HFF-Myc (cell line): ENCODE measurements around the gene MRPS22.
A peak's percentile ranks its signal among the peaks of the same experiment; 100 is the strongest.

Source experiments
- DNase-seq: peaks from one replicate; pipeline ENCODE4 v3.0.0-alpha.2; 2011; ENCODE audit warnings: low read depth; ENCODE audit errors: extremely low read depth
- H3K4me3 ChIP-seq: replicated peaks from 2 replicates; pipeline ENCODE4 v1.5.1; 2011; ENCODE audit warnings: low read depth, mild to moderate bottlenecking, control low read depth, low read length
- TF ChIP-seq, protein P1 (sequence below): IDR thresholded peaks from 2 replicates; pipeline ENCODE4 v1.5.1; 2012; ENCODE audit warnings: mild to moderate bottlenecking, low read depth, low read length, control low read depth; ENCODE audit errors: missing control alignments

MRPS22 gene

DNA sequence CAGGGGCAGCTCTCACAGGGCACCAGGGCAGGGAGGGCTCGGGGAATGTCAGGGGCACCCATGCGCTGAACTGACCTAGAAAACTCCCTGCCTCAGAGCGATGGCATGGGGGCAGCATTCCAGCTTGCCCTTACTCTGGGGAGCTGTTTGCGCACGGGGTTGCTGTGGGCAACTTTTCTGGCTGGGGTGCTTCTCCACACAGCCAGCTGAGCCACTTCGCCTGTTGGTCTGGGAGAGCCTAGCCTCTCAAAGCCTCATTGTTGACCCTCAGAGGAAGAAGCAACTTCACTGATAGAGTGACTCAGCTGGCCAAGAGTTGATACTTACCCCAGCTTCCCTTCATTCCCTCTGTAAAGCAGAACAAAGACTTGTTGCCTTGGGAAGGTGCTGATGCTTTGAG lies 42.6 kb upstream of the MRPS22 start:
- no peak overlapping the region for H3K4me3 ChIP-seq
- DNase-seq, result no peak
- TF ChIP-seq, protein P1, sequence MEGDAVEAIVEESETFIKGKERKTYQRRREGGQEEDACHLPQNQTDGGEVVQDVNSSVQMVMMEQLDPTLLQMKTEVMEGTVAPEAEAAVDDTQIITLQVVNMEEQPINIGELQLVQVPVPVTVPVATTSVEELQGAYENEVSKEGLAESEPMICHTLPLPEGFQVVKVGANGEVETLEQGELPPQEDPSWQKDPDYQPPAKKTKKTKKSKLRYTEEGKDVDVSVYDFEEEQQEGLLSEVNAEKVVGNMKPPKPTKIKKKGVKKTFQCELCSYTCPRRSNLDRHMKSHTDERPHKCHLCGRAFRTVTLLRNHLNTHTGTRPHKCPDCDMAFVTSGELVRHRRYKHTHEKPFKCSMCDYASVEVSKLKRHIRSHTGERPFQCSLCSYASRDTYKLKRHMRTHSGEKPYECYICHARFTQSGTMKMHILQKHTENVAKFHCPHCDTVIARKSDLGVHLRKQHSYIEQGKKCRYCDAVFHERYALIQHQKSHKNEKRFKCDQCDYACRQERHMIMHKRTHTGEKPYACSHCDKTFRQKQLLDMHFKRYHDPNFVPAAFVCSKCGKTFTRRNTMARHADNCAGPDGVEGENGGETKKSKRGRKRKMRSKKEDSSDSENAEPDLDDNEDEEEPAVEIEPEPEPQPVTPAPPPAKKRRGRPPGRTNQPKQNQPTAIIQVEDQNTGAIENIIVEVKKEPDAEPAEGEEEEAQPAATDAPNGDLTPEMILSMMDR, result no peak

DNA sequence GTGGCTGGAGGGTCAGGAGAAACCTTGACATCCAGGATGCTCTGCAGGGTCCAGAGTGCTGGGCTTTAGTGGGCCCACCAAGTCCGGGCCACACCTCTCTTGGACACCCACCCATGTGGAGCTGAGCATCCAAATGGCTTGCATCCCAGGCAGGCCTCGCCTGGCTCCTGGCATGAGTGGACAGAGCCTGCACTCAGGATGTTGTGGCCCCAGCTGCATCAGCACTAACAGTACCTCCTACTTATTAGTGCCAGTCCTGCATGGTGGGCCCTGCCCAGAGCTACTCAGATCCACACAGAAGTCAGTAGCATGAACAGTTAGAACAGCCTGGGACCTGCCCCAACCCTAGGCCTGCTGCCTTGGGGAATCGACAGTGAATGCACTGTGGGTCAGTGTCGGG lies 42.2 kb upstream of the MRPS22 start:
- no peak for DNase-seq
- no peak overlapping the region for H3K4me3 ChIP-seq
- TF ChIP-seq, protein P1, result no peak

DNA sequence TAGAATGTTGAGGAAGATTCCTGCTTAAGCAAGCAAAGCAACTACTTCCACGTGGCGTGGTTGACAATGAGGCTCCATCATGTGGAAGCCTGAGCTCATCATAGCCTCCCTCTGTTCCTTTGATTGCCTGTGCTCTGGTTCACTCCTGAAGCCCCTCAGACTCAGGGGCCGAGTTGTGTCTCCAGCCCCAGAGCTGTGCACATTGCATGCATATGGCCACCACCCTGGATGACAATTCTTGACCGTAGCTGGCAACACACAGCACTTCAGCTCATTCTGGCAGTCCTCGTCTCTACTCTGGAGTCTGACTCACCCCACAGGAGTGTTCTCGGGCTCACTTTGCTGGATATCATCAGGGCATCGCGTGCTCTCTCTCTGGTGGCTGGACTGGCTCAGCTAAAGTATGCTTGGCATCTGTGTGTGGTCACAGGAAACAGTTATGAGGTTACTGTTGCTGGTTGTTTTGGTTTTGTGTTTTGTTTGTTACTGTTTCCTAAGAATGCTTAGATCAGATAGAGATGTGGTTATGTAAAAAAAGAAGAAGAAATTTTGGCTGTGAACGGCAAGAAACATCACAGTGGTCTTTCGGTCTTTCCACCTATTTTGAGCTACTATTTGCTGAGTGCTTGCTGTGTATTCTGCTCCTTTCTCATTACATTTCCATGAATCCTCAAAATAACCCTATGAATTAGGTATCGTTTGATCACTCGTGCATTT lies 41.6 kb upstream of the MRPS22 start:
- TF ChIP-seq, protein P1, result no peak
- H3K4me3 ChIP-seq, result no peak overlapping the region
- peak; percentile 100 for DNase-seq

DNA sequence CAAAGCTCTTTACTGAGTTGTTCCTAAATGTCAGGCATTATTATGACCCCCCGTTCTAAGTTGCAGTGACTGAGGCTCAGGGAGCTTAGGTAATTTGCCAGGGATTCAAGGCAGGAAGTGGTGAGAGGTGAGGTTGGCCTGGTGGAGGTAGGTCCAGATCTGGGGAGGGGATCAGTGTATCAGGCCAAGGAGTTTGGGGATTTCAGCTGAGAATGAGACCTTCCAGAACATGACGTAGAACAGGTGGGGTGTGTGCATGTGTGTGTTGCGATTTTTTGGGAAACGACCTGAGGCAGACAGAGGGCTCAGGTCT lies 41.1 kb upstream of the MRPS22 start:
- no peak overlapping the region for H3K4me3 ChIP-seq
- TF ChIP-seq, protein P1, result no peak
- no peak for DNase-seq

DNA sequence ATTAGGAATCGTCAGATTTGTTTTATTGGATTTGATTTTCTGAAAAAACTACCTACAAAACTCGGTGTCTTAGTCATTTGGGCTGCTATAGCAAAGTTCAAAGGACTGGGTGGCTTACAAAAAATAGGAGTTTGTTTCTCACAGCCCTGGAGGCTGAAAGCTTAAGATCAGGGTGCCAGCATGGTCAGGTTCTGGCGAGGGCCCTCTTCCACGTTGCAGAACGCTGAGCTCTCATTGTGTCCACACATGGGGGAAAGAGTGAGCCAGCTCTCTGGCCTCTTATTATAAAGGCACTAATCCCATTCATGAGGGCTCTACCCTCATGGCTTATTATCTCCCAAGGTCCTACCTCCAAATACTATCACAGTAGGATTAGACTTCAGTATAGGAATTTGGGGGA lies 40.6 kb upstream of the MRPS22 start:
- DNase-seq, result no peak
- TF ChIP-seq, protein P1, result no peak
- H3K4me3 ChIP-seq, result no peak overlapping the region

DNA sequence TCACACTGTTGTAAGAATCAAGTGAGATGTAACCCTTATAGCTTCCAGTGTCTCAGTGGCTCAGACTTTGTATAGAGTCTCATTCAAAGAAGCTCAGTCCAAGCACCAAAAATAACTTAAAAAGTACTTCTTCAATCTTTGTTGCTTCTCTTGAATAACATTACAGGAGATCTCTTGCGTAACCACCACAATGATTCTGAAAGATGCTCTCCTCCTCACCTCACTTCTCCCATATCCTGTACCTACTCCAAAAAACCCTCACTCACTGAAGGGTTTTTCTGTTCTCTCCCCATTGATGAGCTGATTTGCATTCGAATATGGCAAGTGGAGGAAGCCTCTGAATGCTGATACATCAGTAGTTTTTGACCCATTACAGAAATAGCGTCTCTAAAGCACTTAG lies 39.4 kb upstream of the MRPS22 start:
- DNase-seq, result no peak
- H3K4me3 ChIP-seq, result no peak overlapping the region
- TF ChIP-seq, protein P1, result no peak

DNA sequence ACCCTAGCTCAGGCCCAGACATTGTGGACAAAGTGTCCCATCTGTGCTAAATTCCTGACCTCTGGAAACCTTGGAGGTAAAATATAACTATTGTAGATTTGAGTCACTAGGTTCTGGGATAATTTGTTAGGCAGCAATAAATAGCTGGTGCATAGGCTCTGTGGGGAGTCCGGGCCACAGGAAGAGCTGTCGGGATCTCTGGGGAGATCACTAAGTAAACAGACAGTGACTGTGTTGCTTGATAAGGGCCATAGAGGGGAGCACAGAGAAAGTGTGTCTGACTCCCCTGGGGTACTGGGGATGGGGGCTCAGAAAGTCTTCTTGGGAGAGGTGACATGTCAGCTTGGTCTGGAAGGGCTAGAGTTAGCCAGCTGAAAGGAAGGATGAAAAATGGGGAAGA lies 37.7 kb upstream of the MRPS22 start:
- no peak overlapping the region for H3K4me3 ChIP-seq
- no peak for DNase-seq
- TF ChIP-seq, protein P1, result no peak
